Smooth muscle cell (in vitro differentiated cells): ENCODE results near the gene RAD18. TPM values are rescaled to one million over a fixed set of nuclear protein-coding genes. Genes with fewer than 3 reads are reported as not detected.

Experiments
- DNase-seq: peaks from one replicate; lab custom pipeline; 2025; ENCODE audit not compliant: unreplicated experiment; lab: John Stamatoyannopoulos, UW
- H2AFZ ChIP-seq: fragments of 200-600 bp; sonication (generic); 2 replicates; pipeline ENCODE4 v1.6.0; 2016; ENCODE audit warnings: antibody characterized with exemption, low read depth, mild to moderate bottlenecking
- H3F3A ChIP-seq: fragments of 200-600 bp; sonication (generic); 2 replicates; pipeline ENCODE4 v1.6.0; 2017; ENCODE audit warnings: antibody characterized with exemption, low read depth
- H3K27ac ChIP-seq: fragments of 200-600 bp; sonication (generic); 2 replicates; pipeline ENCODE4 v1.5.1; 2016; ENCODE audit warnings: low read depth, mild to moderate bottlenecking
- H3K27me3 ChIP-seq: fragments of 200-600 bp; sonication (generic); 2 replicates; pipeline ENCODE4 v1.6.1; 2016; ENCODE audit warnings: low read depth, mild to moderate bottlenecking
- H3K36me3 ChIP-seq: fragments of 200-600 bp; sonication (generic); 2 replicates; pipeline ENCODE4 v1.5.1; 2016; ENCODE audit warnings: low read depth
- H3K4me1 ChIP-seq: fragments of 200-600 bp; sonication (generic); 2 replicates; pipeline ENCODE4 v1.5.1; 2016; ENCODE audit warnings: low read depth
- H3K4me2 ChIP-seq: fragments of 200-600 bp; sonication (generic); 2 replicates; pipeline ENCODE4 v1.6.0; 2016; ENCODE audit warnings: mild to moderate bottlenecking
- H3K4me3 ChIP-seq: fragments of 200-600 bp; sonication (generic); 2 replicates; pipeline ENCODE4 v1.5.1; 2016; ENCODE audit warnings: mild to moderate bottlenecking
- H3K79me2 ChIP-seq: fragments of 200-600 bp; sonication (generic); 2 replicates; pipeline ENCODE4 v1.6.0; 2016; ENCODE audit warnings: low read depth, mild to moderate bottlenecking
- H3K9ac ChIP-seq: fragments of 200-600 bp; sonication (generic); 2 replicates; pipeline ENCODE4 v1.6.0; 2016; ENCODE audit warnings: low read depth
- H3K9me3 ChIP-seq: fragments of 200-600 bp; sonication (generic); replicated peaks from 2 replicates; pipeline ENCODE4 v1.5.1; 2016; ENCODE audit warnings: low read depth
- H4K20me1 ChIP-seq: fragments of 200-600 bp; sonication (generic); 2 replicates; pipeline ENCODE4 v1.6.0; 2016; ENCODE audit warnings: low read depth
- WGBS: methylation state at CpG from one replicate; pipeline ENCODE4 v1.1.7; 2016; ENCODE audit warnings: low lambda C conversion rate; 5-methylcytosine and 5-hydroxymethylcytosine counted together
- polyA plus RNA-seq: library from polyadenylated mRNA; unstranded; fragments of >200 nt; fragmentation: Nextera tagmentation; extraction: Ambion mirVana; gene quantifications from 2 replicates; pipeline ENCODE4 v1.2.1, GENCODE V29; 2016
- total RNA-seq: library from RNA; depleted of rRNA; stranded (reverse); fragments of >200 nt; gene quantifications from 2 replicates; pipeline ENCODE4 v1.2.3, GENCODE V29; 2014
- TF ChIP-seq, protein P1 (sequence below): fragments of 200-600 bp; sonication (generic); IDR thresholded peaks from 2 replicates; pipeline ENCODE4 v1.5.1; 2017; ENCODE audit warnings: borderline replicate concordance, mild to moderate bottlenecking, antibody characterized with exemption; ENCODE audit not compliant: insufficient read depth, poor library complexity, severe bottlenecking

Gene RAD18
- total and polyA plus RNA-seq, 2 experiments from 2014 or later: 8.9 to 16.0 TPM

DNA sequence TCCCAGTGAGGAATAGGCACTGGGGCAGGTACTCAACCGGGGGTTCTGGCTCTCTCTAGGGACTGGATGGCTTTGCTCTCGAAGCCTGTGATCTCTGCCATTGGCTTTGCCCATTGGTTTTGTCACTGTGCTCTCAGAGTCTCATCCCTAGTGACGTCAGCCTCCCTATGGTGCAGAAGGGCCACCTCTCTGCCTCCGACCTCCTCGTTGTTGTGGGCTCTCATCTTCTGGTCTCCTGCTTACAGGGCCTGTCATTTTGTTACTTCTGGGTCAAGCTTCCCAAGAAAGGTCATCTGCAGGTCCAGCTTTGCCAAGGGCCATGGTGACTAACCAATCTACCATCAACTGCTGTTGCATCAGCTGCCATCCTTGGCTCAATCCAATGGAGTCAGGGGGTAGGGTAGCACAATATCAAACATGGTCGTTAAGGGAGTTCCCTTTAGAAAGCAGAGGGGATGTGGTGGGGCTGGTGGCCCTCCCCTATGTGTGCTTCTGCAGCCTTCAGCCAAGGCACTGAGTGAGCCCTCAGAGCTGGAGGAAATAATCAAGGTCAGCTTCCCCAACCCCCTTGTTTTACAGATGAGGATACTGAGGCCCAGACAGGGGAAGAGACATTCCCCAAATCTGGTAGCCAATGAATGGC is 13.4 kb upstream of the RAD18 start:
- DNase-seq: no peak
- no peaks in the 10 kb centered on the region for H3K27me3 ChIP-seq
- H2AFZ ChIP-seq: no peak overlapping the region
- H3K79me2 ChIP-seq: no peaks in the 10 kb centered on the region
- H3K4me2 ChIP-seq: no peak overlapping the region
- H3K4me3 ChIP-seq: no peak overlapping the region
- H3F3A ChIP-seq: no peaks in the 10 kb centered on the region
- no peaks in the 10 kb centered on the region for H3K36me3 ChIP-seq
- TF ChIP-seq, protein P1, sequence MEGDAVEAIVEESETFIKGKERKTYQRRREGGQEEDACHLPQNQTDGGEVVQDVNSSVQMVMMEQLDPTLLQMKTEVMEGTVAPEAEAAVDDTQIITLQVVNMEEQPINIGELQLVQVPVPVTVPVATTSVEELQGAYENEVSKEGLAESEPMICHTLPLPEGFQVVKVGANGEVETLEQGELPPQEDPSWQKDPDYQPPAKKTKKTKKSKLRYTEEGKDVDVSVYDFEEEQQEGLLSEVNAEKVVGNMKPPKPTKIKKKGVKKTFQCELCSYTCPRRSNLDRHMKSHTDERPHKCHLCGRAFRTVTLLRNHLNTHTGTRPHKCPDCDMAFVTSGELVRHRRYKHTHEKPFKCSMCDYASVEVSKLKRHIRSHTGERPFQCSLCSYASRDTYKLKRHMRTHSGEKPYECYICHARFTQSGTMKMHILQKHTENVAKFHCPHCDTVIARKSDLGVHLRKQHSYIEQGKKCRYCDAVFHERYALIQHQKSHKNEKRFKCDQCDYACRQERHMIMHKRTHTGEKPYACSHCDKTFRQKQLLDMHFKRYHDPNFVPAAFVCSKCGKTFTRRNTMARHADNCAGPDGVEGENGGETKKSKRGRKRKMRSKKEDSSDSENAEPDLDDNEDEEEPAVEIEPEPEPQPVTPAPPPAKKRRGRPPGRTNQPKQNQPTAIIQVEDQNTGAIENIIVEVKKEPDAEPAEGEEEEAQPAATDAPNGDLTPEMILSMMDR: no peak
- WGBS: 87% methylated on average over 6 of the region's 6 CpGs
- no peaks in the 10 kb centered on the region for H3K4me1 ChIP-seq
- no peaks in the 10 kb centered on the region for H3K9me3 ChIP-seq
- H3K27ac ChIP-seq: no peak overlapping the region
- H3K9ac ChIP-seq: no peak overlapping the region
- no peaks in the 10 kb centered on the region for H4K20me1 ChIP-seq

DNA sequence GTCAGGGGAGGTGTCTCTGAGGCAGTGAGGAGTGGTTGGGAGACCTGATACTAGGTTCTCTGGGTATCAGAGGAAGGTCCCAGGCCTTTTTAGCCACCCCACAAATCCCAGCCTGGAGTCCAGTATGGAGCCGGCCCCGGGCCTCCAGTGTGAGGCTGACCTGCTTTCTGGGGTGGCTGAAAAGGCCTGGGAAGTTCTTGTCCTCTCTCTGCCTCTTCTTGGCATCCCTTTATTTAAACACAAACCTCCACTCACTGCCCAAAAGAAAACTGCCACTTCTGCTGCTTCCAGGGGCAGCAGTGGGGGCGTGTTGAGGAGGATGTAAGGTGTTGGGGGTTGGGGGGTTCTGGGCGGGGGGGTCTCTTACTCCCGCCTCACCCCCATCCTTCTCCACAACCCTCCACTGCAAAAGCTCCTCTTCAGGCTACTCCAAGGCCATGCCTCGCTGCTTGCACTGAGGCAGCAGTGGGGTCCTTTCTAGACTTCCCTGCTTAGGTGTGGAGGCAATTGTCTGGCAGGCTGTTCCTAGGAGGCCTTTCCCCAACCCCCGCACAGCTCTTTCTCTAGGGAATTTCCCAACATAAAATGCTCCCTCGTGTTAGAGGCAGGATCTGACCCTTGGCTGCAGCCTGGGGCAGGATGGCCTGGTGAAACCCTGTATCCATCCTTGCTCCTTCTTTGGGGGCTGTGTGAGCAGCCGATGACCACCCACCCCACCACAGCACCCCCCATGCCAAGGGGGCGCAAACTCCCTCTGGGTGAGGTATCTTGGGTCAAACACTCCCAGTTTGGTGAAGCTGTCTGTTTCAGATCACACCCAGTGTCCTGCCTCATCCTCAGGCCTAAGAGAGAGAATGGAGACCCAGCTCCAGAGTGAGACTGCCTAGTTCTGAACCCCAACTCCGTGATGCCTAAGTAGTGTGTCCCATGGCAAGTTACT is 12.1 kb upstream of the RAD18 start:
- Histone ChIP-seq H3K4me1 (no peaks in the 10 kb centered on the region), H3K36me3 (no peaks in the 10 kb centered on the region), H3K27ac (no peak overlapping the region), H3K4me2 (no peak overlapping the region), H3K4me3 (no peak overlapping the region), H3K79me2 (no peaks in the 10 kb centered on the region), H4K20me1 (no peaks in the 10 kb centered on the region), H3K9me3 (no peaks in the 10 kb centered on the region), H3F3A (no peaks in the 10 kb centered on the region), H2AFZ (no peak overlapping the region), H3K9ac (no peak overlapping the region), H3K27me3 (no peaks in the 10 kb centered on the region)
- TF ChIP-seq, protein P1: no peak
- no peak for DNase-seq
- WGBS: 83% methylated on average over 11 of the region's 11 CpGs

DNA sequence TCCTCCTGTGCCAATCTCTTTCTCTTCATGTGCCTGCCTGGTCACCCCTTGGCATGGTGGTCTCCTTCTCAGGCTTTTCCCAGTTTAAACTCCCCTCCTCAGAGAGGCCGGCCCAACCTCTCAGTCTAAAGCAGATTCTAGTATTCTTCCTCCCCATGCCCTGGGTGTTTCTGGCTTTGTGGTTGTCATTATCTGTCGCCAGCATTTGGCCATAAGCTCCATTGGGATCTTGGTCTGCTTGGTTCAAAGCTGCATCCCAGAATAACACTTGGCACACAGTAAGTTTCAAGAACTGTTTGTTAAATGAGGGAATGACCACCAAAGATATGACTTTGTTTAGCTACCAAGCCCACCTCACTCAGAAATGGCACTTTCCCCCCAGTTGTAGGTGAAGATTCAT is 11.2 kb upstream of the RAD18 start:
- no peaks in the 10 kb centered on the region for H3F3A ChIP-seq
- H3K36me3 ChIP-seq: no peaks in the 10 kb centered on the region
- no peak overlapping the region for H3K4me2 ChIP-seq
- TF ChIP-seq, protein P1: no peak
- H3K4me1 ChIP-seq: no peaks in the 10 kb centered on the region
- no peaks in the 10 kb centered on the region for H3K9me3 ChIP-seq
- no peaks in the 10 kb centered on the region for H3K79me2 ChIP-seq
- DNase-seq: no peak
- peaks cover 5% of the 10 kb centered on the region for H3K27me3 ChIP-seq
- no peak overlapping the region for H3K27ac ChIP-seq
- no peak overlapping the region for H2AFZ ChIP-seq
- no peaks in the 10 kb centered on the region for H4K20me1 ChIP-seq
- 83% methylated on average over 2 of the region's 2 CpGs for WGBS
- no peak overlapping the region for H3K4me3 ChIP-seq
- H3K9ac ChIP-seq: no peak overlapping the region
